ENCODE measurements around the gene TRIM16.
"Not testable (repeated sequence)": the region's sequence is repeated elsewhere in the genome, so short reads cannot be mapped to it uniquely, and the experiment has no call there.

DNA sequence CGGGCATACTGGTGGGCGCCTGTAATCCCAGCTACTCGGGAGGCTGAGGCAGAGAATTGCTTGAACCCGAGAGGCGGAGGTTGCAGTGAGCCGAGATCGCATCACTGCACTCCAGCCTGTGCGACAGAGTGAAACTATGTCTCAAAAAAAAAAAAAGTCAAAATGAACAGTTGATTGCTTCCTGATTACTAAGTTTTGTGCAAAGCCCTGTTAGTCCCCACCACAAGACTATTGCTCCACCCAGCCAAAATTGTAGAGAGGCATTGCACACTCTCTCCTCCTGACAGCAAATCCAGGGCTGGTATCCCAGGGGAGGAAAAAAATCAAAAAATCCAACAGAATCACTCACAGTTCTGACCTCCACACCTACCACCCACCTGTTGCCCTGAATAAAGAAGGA lies 91.2 kb downstream of the TRIM16 start:
- TF ChIP-seq, protein P1, sequence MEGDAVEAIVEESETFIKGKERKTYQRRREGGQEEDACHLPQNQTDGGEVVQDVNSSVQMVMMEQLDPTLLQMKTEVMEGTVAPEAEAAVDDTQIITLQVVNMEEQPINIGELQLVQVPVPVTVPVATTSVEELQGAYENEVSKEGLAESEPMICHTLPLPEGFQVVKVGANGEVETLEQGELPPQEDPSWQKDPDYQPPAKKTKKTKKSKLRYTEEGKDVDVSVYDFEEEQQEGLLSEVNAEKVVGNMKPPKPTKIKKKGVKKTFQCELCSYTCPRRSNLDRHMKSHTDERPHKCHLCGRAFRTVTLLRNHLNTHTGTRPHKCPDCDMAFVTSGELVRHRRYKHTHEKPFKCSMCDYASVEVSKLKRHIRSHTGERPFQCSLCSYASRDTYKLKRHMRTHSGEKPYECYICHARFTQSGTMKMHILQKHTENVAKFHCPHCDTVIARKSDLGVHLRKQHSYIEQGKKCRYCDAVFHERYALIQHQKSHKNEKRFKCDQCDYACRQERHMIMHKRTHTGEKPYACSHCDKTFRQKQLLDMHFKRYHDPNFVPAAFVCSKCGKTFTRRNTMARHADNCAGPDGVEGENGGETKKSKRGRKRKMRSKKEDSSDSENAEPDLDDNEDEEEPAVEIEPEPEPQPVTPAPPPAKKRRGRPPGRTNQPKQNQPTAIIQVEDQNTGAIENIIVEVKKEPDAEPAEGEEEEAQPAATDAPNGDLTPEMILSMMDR (IDR thresholded peaks at IDR 0.05; ENCODE audit: low read length), result not testable (repeated sequence)
- TF ChIP-seq EZH2phosphoT487 (IDR thresholded peaks at IDR 0.05; ENCODE audit: low read length), result not testable (repeated sequence)
